HG03457 (cell line): ENCODE measurements around the gene FPR1.

Experiments used
- ATAC-seq: cut with Tn5 transposase; IDR thresholded peaks from one replicate; pipeline ENCODE4 v1.9.1; 2021; ENCODE audit warnings: moderate number of reproducible peaks; ENCODE audit not compliant: unreplicated experiment

Gene FPR1

GRCh38 chr19:51751655-51752054, at the start of gene FPR1:
TSS of gene FPR1 (minus strand) at chr19:51751878. CDS start at chr19:51746994, 4,884 bp downstream.
- no peak for ATAC-seq

- no peak for ATAC-seq
Observed at GRCh38 chr19:51800473-51801244, 49.0 kb upstream of the FPR1 start.

GRCh38 chr19:51799774-51800472, 48.2 kb upstream of the FPR1 start:
- no peak for ATAC-seq

- no peak for ATAC-seq
Observed at GRCh38 chr19:51799034-51799773, 47.5 kb upstream of the FPR1 start.

- ATAC-seq: no peak
Observed at GRCh38 chr19:51798062-51798461, 46.4 kb upstream of the FPR1 start.

GRCh38 chr19:51797480-51797879, 45.8 kb upstream of the FPR1 start:
- no peak for ATAC-seq

- no peak for ATAC-seq
Observed at GRCh38 chr19:51796195-51796679, 44.6 kb upstream of the FPR1 start.

- no peak for ATAC-seq
Observed at GRCh38 chr19:51794885-51795490, 43.3 kb upstream of the FPR1 start, which contains the start of gene FPR3. TSS of gene FPR3 (plus strand) at chr19:51795157. CDS start at chr19:51823749, 28,592 bp downstream.

- ATAC-seq: no peak
Observed at GRCh38 chr19:51793994-51794393, 42.3 kb upstream of the FPR1 start.

- no peak for ATAC-seq
Observed at GRCh38 chr19:51792932-51793331, 41.3 kb upstream of the FPR1 start.

GRCh38 chr19:51789061-51789795, 37.5 kb upstream of the FPR1 start:
- no peak for ATAC-seq

GRCh38 chr19:51788029-51788428, 36.4 kb upstream of the FPR1 start:
- ATAC-seq: no peak

- ATAC-seq: no peak
Observed at GRCh38 chr19:51786646-51787494, 35.2 kb upstream of the FPR1 start.

GRCh38 chr19:51784922-51785690, 33.4 kb upstream of the FPR1 start:
- no peak for ATAC-seq

- ATAC-seq: no peak
Observed at GRCh38 chr19:51784109-51784785, 32.6 kb upstream of the FPR1 start.

GRCh38 chr19:51783372-51783771, 31.7 kb upstream of the FPR1 start:
- ATAC-seq: no peak

GRCh38 chr19:51781999-51782398, 30.3 kb upstream of the FPR1 start:
- no peak for ATAC-seq

GRCh38 chr19:51780270-51780669, 28.6 kb upstream of the FPR1 start:
- ATAC-seq: no peak
